Mammary epithelial cell (primary cell): Measurements from ENCODE around the gene MPHOSPH6.

Source experiments
- EZH2 ChIP-seq: IDR thresholded peaks from 2 replicates; pipeline ENCODE4 v1.6.1; 2012; ENCODE audit warnings: low read length, inconsistent platforms, borderline replicate concordance
- TF ChIP-seq, protein P1 (sequence below), 2 donors: IDR thresholded peaks in 1 of 2; conservative IDR thresholded peaks in 1 of 2; 2 replicates each; pipeline ENCODE4 v1.5.1; 2011 to 2012; ENCODE audit warnings: inconsistent platforms in 2 of 2, low read length in 2 of 2, mild to moderate bottlenecking in 2 of 2, control low read depth in 1 of 2, low read depth in 1 of 2; ENCODE audit not compliant: insufficient read depth in 1 of 2; ENCODE audit errors: extremely low read depth in 1 of 2

DNA sequence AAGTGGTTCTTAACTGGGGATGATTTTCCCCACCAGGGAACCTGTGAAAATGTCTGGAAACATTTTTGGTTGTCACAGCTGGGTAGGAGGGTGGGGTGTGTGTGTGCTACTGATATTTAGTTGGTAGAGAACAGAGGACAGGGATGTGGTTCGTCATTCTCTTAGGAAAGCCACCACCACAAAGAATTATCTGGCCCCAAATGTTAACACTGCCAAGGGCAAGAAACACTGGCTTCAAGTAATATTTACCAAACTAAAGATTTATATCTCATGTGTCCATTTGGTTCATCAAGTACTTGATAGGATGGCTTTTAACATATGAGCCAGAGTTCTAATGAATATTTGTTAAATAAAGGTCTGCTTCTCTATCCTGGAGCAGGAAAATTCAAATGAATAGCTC, 19.5 kb downstream of the MPHOSPH6 start:
- TF ChIP-seq, protein P1, sequence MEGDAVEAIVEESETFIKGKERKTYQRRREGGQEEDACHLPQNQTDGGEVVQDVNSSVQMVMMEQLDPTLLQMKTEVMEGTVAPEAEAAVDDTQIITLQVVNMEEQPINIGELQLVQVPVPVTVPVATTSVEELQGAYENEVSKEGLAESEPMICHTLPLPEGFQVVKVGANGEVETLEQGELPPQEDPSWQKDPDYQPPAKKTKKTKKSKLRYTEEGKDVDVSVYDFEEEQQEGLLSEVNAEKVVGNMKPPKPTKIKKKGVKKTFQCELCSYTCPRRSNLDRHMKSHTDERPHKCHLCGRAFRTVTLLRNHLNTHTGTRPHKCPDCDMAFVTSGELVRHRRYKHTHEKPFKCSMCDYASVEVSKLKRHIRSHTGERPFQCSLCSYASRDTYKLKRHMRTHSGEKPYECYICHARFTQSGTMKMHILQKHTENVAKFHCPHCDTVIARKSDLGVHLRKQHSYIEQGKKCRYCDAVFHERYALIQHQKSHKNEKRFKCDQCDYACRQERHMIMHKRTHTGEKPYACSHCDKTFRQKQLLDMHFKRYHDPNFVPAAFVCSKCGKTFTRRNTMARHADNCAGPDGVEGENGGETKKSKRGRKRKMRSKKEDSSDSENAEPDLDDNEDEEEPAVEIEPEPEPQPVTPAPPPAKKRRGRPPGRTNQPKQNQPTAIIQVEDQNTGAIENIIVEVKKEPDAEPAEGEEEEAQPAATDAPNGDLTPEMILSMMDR (conservative IDR thresholded peaks at IDR 0.05 in 1 of 2, IDR thresholded peaks at IDR 0.05 in 1 of 2; ENCODE audit: extremely low read depth in 1 of 2, insufficient read depth in 1 of 2, low read depth in 1 of 2, low read length in 2 of 2) = no peak
- no peak for TF ChIP-seq EZH2
